Gastroesophageal sphincter (tissue), 3 donors: ENCODE measurements around the gene KLHL42.

ENCODE experiments used
- EP300 ChIP-seq: sonication (generic); formaldehyde crosslinking; IDR thresholded peaks from one replicate; pipeline ENCODE4 v1.6.1; 2017; ENCODE audit warnings: antibody characterized with exemption, mild to moderate bottlenecking
- POLR2A ChIP-seq, 2 donors: fragments of 450-650 bp; IDR thresholded peaks; one replicate each; pipeline ENCODE4 v1.6.1; 2017; ENCODE audit warnings: antibody characterized with exemption in 2 of 2, mild to moderate bottlenecking in 2 of 2, moderate library complexity in 1 of 2
- TF ChIP-seq, protein P1 (sequence below), 4 experiments: fragments of 200-600 bp in 2 of 4; fragments of 450-650 bp in 2 of 4; sonication (generic) in 1 of 4; IDR thresholded peaks; one replicate each; pipeline ENCODE4 v1.5.1; 2017 to 2019; ENCODE audit warnings: antibody characterized with exemption in 4 of 4, mild to moderate bottlenecking in 2 of 4, moderate library complexity in 2 of 4

DNA sequence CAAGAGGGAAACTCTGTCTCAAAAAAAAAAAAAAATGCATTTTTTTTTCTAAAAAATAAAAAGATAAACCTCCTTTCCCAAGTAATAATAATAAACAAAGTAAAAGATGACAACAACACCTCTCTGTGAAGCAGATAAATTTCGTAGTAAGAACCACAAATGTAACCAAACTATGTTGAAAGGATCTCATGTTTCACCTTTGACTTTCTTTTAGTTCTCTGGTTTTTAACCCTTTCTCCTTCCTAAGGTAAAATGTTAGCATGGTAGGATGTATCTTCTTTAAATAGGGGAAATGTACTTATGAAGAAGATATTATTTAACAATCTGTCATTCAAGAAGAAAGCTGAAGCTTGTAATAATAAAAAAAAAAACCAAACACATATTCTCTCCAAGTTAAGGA is 1.8 kb upstream of the KLHL42 start:
- TF ChIP-seq, protein P1, sequence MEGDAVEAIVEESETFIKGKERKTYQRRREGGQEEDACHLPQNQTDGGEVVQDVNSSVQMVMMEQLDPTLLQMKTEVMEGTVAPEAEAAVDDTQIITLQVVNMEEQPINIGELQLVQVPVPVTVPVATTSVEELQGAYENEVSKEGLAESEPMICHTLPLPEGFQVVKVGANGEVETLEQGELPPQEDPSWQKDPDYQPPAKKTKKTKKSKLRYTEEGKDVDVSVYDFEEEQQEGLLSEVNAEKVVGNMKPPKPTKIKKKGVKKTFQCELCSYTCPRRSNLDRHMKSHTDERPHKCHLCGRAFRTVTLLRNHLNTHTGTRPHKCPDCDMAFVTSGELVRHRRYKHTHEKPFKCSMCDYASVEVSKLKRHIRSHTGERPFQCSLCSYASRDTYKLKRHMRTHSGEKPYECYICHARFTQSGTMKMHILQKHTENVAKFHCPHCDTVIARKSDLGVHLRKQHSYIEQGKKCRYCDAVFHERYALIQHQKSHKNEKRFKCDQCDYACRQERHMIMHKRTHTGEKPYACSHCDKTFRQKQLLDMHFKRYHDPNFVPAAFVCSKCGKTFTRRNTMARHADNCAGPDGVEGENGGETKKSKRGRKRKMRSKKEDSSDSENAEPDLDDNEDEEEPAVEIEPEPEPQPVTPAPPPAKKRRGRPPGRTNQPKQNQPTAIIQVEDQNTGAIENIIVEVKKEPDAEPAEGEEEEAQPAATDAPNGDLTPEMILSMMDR (IDR thresholded peaks at IDR 0.05), result no peak
- no peak for TF ChIP-seq POLR2A (IDR thresholded peaks at IDR 0.05)
- no peak for TF ChIP-seq EP300
